ENCODE data around the gene FRAT2.

Gene FRAT2

DNA sequence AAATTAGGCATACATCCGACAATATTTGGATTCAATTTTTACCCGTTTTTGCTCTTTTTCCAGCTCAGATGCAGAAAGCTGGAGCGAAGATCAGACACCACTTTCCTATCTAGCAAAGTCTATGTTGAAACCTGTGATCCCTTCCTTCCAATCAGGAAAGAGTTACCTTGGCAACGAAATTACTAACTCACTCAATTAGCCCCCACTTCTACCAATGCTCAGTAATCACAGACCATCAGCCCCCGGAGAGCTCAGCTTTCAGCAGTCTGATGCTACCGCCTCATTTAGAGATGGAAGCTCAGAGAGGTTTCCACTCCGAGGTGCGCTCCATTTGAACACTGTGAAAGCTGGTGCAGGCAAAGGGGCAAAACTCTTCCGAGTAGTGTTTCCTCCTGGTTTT lies 8.8 kb downstream of the FRAT2 start:
- DNase-seq (ENCODE audit: low read depth) = no peak

DNA sequence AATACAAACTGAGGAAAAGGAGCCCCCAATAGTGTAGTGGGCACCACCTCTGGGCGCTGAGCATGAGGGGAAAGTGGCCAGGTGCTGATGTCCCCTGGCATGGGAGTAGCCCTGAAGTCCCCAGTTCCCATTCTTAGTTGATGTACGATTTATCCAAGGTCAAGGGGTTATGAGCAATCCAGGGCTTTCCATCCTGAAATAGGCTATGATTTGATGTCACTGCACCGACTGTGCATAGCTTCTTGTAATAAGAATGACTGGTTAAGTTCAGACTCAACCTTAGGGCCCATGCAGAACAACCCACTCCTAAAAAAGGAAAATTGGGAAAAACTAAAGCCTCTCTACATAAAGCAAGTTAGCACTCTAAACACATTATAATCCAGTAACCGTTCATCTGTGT lies 11.0 kb downstream of the FRAT2 start:
- no peak for DNase-seq (ENCODE audit: low read depth)

DNA sequence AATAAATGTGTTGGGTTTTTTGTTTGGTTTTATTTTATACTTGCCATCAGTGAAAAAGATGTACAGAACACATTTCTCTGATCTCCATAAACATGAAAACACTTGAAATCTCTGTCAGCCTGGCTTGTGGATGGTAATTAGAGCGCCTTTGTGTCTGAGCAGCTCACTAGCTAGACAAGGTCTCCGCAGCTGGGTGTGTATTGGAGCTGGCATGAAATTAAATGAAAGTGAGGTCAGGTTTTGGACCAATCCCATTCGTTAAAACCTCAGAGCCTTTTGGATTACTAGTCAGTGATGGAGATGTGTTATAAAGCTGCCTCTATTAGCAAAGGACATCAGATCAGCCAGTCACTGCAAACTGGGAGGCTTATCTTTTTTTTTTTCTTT lies 12.7 kb downstream of the FRAT2 start:
- DNase-seq (ENCODE audit: low read depth) = no peak

DNA sequence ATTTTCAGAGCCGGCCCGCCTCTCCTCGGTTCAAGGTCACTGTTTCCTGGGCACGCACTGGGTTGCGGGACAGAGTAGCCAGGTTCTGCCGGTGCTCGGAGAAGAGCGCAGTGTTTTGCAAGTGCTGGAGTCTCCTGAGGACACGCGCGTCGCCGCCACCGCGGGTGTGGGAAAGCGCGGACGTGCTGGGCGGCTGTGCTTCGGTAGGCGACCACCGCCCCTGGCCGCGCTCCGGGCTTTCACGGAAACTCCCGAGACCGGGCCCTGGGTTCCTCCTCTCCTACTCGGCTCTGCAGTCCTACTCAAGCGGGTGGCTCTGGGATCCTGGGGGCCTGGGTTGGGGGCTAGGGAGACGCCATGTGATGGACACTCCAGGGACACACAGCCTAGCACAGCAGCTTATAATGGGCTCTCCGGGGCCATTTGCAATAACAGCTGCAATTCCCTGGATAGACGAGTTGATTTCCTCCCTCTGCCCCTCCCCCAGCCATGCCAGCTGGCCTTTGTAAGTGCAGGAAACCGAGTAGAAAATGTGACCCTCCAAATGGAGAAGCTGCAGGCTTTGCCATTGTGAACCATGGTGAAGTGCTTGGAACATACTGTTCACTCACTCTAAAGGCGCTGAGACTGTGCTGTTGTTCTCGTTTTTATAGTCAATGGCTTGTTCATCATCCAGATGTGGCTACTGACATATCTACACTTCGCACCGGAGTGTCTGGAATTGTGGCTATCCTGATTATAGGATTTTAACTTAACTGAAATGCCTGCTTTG lies 13.3 kb downstream of the FRAT2 start:
- no peak for DNase-seq (ENCODE audit: low read depth)

DNA sequence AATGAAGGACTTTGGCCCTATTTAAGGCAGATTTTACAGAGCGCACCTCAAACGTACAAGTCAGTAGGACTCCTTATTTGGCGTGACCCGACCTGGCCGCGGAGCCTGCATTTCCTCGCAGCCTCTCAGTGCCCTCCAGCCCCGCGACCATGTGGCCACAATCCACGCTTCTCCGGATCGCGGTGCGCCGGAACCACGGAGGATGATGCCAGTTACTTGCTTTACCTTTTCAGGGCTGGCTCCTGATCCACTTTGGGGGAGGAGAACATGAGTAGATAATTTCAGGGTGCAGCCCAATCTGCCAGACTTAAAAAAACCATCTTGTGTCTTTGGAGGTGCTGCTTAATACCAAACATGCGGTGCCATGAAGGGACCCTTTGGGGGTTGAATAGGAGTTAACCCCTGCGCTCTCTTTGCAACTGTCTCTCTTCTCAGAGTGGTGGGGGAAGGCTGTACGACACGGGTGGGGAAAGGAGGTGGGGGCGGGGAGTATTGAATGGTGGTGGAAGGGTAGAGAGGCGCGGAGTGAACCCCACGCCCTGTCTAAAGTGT lies 14.0 kb downstream of the FRAT2 start:
- DNase-seq (ENCODE audit: low read depth) = no peak

DNA sequence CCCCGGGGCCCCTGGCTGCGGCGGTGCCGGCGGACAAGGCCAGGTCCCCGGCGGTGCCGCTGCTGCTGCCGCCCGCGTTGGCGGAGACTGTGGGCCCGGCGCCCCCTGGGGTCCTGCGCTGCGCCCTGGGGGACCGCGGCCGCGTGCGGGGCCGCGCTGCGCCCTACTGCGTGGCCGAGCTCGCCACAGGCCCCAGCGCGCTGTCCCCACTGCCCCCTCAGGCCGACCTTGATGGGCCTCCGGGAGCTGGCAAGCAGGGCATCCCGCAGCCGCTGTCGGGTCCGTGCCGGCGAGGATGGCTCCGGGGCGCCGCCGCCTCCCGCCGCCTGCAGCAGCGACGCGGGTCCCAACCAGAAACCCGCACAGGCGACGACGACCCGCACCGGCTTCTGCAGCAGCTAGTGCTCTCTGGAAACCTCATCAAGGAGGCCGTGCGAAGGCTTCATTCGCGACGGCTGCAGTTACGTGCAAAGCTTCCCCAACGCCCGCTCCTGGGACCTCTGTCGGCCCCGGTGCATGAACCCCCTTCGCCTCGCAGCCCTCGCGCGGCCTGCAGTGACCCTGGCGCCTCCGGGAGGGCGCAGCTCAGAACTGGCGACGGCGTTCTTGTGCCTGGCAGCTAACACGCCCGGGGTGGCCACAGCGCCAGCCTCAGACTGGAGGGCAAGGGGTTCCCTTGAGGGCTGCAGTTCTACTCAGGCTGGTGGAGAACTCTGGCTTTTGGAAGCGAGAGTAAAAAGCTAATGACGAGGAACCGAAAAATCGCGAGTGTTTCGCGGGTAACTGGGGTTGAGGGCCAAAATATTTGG lies 14.7 kb downstream of the FRAT2 start:
- peak; percentile 38 for DNase-seq (ENCODE audit: low read depth)

DNA sequence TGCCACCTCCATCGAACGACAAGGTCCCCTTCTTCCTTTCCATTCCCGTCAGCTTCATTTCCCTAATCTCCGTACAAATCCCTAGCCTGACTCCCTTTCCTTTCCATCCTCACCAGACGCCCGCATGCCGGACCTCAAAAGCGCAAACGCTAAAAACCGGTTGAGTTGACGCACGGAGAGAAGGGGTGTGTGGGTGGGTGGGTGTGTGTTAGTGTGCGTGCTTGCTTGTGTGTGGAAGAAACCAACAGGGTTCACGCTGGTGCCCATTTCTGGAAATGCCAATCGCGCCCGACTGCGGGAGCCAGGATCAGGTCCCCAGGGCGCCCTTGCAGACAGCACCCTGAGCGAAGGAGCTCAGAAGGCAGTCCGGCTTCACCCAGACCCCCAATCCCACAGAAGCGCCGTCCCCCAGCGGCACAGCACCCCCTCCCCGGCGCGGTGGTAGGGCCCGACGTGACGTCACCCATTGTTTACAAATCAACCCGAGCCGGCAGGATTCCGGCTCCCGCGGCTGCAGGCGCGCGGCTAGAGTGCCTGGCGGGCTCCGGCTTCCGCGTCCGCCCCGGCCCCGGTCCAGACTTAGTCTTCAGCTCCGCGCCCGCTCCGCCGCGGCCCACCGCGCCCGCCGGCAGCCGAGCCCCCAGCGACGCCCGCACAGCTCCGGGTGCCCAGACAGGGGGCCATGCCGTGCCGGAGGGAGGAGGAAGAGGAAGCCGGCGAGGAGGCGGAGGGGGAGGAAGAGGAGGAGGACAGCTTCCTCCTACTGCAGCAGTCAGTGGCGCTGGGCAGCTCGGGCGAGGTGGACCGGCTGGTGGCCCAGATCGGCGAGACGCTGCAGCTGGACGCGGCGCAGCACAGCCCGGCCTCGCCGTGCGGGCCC lies 15.5 kb downstream of the FRAT2 start, which contains the start of gene FRAT1:
FRAT1 (plus strand) TSS at position 500 of the 880 bp plus-strand sequence; CDS start at position 683, 183 bp downstream.
- peak; percentile 82 for DNase-seq (ENCODE audit: low read depth)

DNA sequence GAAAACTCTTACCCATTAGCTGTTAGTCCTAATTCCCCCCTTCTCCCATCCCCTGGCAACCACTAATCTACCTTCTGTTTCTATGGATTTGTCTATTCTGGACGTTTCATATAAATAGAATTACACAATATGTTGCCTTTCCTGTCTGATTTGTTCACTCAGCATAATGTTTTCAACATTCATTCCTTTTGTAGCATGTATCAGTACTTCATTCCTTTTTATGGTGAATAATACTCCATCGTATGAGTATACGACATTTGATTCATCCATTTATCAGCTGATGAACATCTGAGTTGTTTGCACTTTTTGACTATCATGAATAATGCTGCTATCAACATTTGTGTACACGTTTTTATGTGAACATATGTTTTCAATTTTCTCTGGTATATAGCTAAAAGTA lies 19.9 kb downstream of the FRAT2 start:
- DNase-seq (ENCODE audit: low read depth) = no peak

DNA sequence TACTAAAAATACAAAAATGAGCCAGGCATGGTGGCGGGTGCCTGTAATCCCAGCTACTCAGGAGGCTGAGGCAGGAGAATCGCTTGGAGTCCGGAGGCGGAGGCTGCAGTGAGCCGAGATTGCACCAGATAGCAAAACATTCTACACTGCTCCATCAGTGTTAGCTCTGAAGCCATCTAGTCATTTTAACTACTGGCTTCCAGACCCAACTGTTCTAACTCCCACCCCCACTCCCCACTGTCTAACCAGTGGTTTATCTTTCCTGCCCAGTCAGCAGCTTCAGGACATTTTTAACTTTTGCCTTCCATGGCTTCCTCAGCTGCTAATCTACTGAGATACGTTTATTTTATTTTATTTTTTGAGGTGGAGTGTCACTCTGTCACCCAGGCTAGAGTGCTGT lies 21.6 kb downstream of the FRAT2 start:
- no peak for DNase-seq (ENCODE audit: low read depth)

DNA sequence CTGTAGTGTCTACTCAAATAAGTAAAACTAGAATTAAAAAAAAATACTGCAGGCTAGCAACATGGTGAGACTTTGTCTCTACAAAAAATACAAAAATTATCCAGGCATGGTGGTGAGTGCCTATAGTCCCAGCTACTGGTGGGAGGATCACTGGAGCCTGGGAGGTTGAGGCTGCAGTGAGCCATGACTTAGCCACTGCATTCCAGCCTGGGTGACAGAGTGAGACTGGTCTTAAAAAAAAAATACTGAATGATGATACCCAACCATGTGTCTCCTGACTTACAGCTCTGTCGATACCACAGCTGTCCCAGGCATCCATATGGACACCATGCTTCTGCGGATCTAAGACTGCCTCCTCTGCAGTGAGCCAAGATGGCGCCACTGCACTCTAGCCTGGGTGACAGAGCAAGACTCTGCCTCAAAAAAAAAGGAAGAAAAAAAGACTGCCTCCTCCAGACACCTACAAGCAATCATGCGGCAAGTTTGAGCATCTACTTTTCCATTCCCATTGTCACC lies 23.4 kb downstream of the FRAT2 start:
- DNase-seq (ENCODE audit: low read depth) = no peak

DNA sequence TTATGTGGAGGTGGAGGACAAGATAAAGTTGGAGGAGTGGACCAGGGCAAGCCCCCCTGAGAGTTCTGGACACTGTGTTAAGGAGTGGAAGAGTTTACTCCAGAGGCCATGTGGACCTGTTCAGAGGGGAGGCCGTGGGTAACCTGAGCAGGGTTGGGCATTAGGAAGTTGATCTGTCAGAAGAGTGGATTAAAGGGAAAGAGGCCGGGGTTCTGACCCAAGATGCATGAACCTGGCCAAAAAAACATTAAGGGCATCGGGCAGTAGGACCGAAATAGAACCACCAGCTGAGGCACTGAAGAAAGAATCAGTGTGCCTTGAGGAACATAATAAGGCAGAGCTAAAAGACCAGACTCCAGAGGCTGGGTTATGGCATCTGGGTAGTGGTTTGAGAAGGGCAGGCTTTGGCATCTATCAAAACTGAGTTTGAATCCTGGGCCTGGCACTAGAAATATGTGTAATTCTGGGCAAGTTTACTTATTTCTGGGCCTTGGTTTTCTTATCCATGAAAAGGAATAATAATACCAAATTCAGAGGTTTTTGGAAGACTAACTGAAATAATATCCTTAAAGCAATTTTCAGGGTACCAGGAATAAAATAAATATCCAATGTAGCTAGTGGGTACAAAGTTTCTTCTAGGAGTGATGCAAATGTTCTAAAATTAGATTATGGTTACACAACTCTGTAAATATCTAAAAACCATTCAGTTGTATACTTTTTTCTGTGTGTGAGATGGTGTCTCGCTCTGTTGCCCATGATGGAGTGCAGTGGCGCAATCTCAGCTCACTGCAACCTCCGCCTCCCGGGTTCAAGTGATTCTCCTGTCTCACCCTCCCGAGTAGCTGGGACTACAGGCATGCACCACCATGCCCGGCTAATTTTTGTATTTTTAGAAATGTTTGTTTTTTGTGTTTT lies 26.4 kb downstream of the FRAT2 start:
- no peak for DNase-seq (ENCODE audit: low read depth)

DNA sequence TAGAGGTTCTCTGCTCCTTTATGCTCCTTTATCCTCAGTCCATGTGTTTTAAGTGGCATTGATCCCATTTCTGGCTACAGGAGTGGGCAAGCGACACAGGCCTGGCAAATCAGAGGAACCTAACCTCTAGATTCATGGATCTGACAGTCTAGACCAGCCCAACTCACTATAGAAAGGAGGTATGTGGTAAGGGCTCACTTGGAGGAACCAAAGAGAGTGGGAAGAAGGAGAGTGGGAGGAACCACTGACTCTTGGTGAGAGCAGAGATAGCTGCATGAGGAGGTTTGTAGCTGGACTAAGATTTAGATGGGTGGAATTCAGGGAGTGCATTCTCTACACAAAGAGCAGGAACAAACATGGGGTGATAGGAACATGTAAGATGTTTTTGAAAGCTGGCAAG lies 27.1 kb downstream of the FRAT2 start:
- DNase-seq (ENCODE audit: low read depth) = no peak

DNA sequence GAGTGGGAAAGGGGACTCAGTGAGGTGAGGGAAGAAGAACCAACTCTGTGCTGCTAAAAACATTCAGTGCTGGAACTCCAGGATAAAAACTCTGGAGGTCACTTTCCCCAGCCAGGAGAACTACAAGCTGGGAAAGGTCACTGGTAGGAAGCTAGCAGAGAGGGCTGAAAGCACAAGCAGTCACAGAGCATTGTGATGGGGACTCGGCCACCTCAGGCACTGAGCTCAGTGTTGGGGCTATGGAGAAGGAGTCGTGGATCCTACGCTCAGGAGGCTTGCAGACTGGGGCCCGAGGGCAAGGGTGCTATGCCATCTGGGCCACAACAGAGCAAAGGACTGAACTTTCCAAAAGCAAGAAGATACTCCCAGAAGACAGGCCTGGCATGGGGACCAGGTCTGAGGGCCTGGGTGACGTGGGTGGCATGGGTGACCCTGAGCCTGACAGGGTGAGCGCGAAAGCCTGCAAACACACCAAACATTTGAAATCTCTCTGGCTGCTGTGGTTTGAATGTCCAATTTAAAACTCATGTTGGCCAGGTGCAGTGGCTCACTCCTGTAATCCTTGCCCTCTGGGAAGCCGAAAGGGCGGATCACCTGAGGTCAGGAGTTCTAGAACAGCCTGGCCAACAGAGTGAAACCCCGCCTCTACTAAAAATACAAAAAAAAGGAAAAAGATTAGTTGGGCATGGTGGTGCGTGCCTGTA lies 32.3 kb downstream of the FRAT2 start:
- DNase-seq (ENCODE audit: low read depth) = no peak

DNA sequence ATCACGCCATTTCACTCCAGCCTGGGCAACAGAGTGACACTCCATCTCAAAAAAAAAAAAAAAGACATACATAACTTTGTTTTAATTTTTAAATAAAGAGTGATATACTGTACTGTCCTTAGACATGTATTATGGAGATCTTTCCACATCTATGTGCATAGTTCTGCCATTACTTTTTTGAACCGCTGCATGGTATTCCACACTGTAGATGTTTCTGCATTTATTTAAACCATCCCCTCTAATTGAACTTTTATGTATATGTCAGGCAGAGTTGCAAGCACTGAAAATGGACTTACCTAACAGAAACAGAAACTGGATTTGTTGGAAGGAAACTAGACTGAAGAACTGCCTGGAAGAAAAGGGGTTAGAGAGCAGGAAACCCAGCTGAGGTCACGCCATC lies 33.5 kb downstream of the FRAT2 start:
- no peak for DNase-seq (ENCODE audit: low read depth)

DNA sequence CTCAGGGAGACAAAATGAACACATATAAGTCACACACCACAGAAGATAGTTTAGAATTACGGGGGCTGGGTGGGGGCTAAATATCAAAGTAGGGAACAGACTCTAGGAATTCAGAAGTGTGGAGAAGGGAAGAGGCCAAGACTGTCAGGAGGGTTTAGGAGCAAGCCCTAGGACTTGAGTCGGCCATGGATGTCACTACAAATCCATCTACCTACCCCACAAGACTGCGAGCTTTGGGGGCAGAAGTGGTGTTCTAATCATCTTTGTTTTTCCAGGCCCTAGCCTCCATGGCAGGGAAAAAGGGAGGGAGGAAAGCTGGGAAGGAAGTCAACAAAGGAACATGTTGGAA lies 36.3 kb downstream of the FRAT2 start:
- DNase-seq (ENCODE audit: low read depth) = no peak

DNA sequence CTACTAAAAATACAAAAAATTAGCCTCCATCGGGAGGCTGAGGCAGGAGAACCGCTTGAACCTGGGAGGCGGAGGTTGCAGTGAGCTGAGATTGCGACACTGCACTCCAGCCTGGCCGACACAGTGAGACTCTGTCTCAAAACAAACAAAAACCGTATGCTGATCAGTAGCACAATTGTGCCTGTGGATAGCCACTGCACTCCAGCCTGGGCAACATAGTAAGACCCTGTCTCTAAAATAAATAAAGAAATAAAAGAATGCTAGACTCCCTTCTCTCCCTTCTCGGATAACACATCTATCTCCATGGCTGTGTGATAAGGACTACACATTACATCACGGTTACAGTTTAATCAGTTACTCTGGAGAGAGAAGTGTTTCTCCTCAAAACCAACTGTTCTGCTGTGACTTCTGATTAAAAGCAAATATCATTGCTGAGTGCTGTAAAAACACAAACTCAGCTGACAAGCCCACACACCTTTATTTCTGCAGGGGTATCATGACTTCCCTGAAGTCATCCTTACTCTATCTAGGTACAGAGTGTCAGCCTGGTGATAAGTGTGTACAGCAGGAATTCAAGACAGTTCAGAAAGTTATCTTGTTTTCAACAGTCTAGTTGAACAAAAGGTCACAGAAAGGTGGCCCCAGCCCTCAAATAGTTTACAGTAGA lies 36.8 kb downstream of the FRAT2 start:
- DNase-seq (ENCODE audit: low read depth) = no peak

DNA sequence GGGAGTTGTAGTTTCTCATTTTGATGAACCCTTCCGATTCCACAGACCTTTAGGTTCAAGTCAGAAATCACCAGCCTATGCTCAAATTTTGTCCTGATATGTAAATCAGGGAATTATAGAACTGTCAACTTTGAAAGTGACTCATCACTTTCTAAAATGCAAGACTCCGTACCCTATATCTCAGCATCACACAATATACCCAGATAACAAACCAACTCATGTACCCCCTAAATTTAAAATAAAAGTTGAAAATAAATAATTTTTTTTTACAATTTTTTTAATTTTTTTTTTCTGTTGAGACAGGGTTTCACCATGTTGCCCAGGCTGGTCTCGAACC lies 41.7 kb downstream of the FRAT2 start:
- no peak for DNase-seq (ENCODE audit: low read depth)

DNA sequence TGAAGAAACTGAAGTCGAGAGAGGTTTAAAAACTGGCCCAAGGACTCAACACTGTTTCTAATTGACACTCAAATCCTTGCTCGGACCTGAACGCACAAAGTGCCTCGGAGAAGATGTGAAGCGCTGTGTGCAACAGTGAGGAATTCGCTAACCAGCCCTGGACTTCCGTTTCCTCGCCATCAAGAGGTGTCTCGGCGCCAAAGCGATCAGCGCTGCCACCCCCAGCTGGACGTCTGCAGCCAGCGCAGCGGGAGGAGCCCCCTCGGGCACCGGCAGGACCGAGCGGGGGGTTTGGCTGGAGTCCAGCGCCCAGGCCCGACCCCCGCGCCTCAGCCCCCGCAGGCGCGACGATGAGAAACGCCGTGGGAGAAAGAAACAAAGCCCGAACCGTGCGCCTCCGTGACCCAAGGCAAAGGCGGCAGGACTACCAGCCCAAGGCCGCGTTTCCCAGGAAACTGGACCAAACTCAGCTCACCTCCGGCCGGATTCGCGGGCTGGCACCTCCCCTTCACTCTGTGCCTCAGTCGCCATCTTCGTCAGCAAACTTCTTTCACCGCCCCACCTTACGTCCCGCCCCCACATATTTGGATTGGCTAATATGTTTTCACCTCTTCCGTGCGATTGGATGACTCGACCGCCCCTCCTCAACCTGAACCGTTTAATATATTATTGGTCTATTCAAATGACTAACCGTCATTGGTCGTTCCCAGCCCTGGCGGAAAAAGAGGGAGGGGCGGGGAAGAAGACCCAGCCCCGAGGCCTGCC lies 42.2 kb downstream of the FRAT2 start, which contains the start of gene ARHGAP19:
ARHGAP19 (minus strand) TSS at position 541 of the 765 bp plus-strand sequence; CDS start at position 531, 10 bp downstream.
- peak; percentile 83 for DNase-seq (ENCODE audit: low read depth)
